IMR-90 (cell line): ENCODE data around the gene HDHD2. TPM values are rescaled to one million over a fixed set of nuclear protein-coding genes. Genes with fewer than 3 reads are reported as not detected.

ENCODE experiments used
- ATAC-seq: fragments of 200-7000 bp; cut with Tn5 transposase; 2 replicates; pipeline ENCODE4 v1.9.1; 2020; ENCODE audit warnings: low read depth, mild to moderate bottlenecking, moderate library complexity
- BruUV-seq: library from RNA; stranded (reverse); fragments of 400-500 nt; replicated peaks from 2 replicates; lab custom pipeline; 2021; lab: Mats Ljungman, UMichigan
- CTCF ChIA-PET: fragments of 300-600 bp; formaldehyde crosslinking; extraction: SDS; loops from one replicate; lab custom pipeline; 2021; ENCODE audit warnings: antibody characterized with exemption; lab: Yijun Ruan, JAX
- POLR2A ChIA-PET: fragments of 300-600 bp; sonication (Branson Sonifier 250); formaldehyde crosslinking; loops from one replicate; lab custom pipeline; 2022; ENCODE audit warnings: antibody characterized with exemption; ENCODE audit not compliant: unreplicated experiment; lab: Charles Lee
- DNase-seq: peaks from one replicate; pipeline ENCODE4 v3.0.0; 2013
- H2AFZ ChIP-seq: replicated peaks from 2 replicates; pipeline ENCODE3; 2013; ENCODE audit warnings: low read length, mild to moderate bottlenecking; ENCODE audit not compliant: poor library complexity
- H2AK5ac ChIP-seq: 2 replicates; pipeline ENCODE4 v1.6.1; 2013; ENCODE audit warnings: low read depth, low read length, inconsistent platforms
- H2AK9ac ChIP-seq: replicated peaks from 2 replicates; pipeline ENCODE3; 2013; ENCODE audit warnings: mild to moderate bottlenecking, low read depth, low read length, moderate library complexity; ENCODE audit not compliant: poor library complexity
- H2BK120ac ChIP-seq: 2 replicates; pipeline ENCODE4 v1.6.1; 2013; ENCODE audit warnings: low read depth, low read length, inconsistent platforms
- H2BK15ac ChIP-seq: 3 replicates; pipeline ENCODE4 v1.6.1; 2013; ENCODE audit warnings: low read depth, low read length, inconsistent platforms
- H2BK20ac ChIP-seq: 2 replicates; pipeline ENCODE4 v1.6.1; 2013; ENCODE audit warnings: low read depth, mild to moderate bottlenecking, inconsistent platforms, low read length, moderate library complexity
- H2BK5ac ChIP-seq: 2 replicates; pipeline ENCODE4 v1.6.1; 2013; ENCODE audit warnings: mild to moderate bottlenecking, low read depth, low read length, inconsistent platforms; ENCODE audit not compliant: poor library complexity, severe bottlenecking
- H3K14ac ChIP-seq: replicated peaks from 2 replicates; pipeline ENCODE4 v1.6.1; 2013; ENCODE audit warnings: low read depth, low read length, inconsistent platforms
- H3K18ac ChIP-seq: 2 replicates; pipeline ENCODE4 v1.6.1; 2013; ENCODE audit warnings: low read depth, low read length, control low read depth
- H3K23ac ChIP-seq: 2 replicates; pipeline ENCODE4 v1.6.1; 2013; ENCODE audit warnings: low read depth, low read length, inconsistent platforms
- H3K27ac ChIP-seq: 2 replicates; pipeline ENCODE4 v1.5.1; 2013; ENCODE audit warnings: mild to moderate bottlenecking, control low read depth, low read length; ENCODE audit not compliant: insufficient read depth
- H3K27me3 ChIP-seq: 2 replicates; pipeline ENCODE4 v1.6.1; 2013; ENCODE audit warnings: low read length; ENCODE audit not compliant: control insufficient read depth, insufficient read depth
- H3K36me3 ChIP-seq: 2 replicates; pipeline ENCODE4 v1.6.1; 2013; ENCODE audit warnings: low read length, mixed read lengths; ENCODE audit not compliant: control insufficient read depth, insufficient read depth
- H3K4ac ChIP-seq: 2 replicates; pipeline ENCODE4 v1.6.1; 2013; ENCODE audit warnings: low read depth, low read length, inconsistent platforms
- H3K4me1 ChIP-seq: 2 replicates; pipeline ENCODE4 v1.6.1; 2013; ENCODE audit warnings: low read length, mixed read lengths; ENCODE audit not compliant: control insufficient read depth, insufficient read depth
- H3K4me2 ChIP-seq: 2 replicates; pipeline ENCODE4 v1.6.1; 2013; ENCODE audit warnings: low read depth, mild to moderate bottlenecking, control low read depth, low read length, moderate library complexity
- H3K4me3 ChIP-seq: 2 replicates; pipeline ENCODE4 v1.5.1; 2013; ENCODE audit warnings: low read depth, mild to moderate bottlenecking, control low read depth, low read length, moderate library complexity; ENCODE audit not compliant: insufficient read depth
- H3K56ac ChIP-seq: 2 replicates; pipeline ENCODE4 v1.6.1; 2013; ENCODE audit warnings: low read length, inconsistent platforms; ENCODE audit not compliant: insufficient read depth; ENCODE audit errors: extremely low read depth
- H3K79me1 ChIP-seq, 2 experiments: 2 replicates each; pipeline ENCODE4 v1.6.1; 2013; ENCODE audit warnings: low read length in 2 of 2, inconsistent platforms in 1 of 2, low read depth in 1 of 2
- H3K9ac ChIP-seq: 2 replicates; pipeline ENCODE4 v1.6.1; 2013; ENCODE audit warnings: low read depth, low read length, control low read depth
- H3K9me1 ChIP-seq: 2 replicates; pipeline ENCODE4 v1.6.1; 2013; ENCODE audit warnings: low read length, inconsistent platforms; ENCODE audit not compliant: insufficient read depth
- H3K9me3 ChIP-seq: 2 replicates; pipeline ENCODE4 v1.6.1; 2013; ENCODE audit warnings: low read length; ENCODE audit not compliant: control insufficient read depth, insufficient read depth
- H4K20me1 ChIP-seq: 2 replicates; pipeline ENCODE4 v1.6.1; 2013; ENCODE audit warnings: low read length, inconsistent platforms; ENCODE audit not compliant: insufficient read depth
- H4K5ac ChIP-seq: 2 replicates; pipeline ENCODE4 v1.6.1; 2013; ENCODE audit warnings: mild to moderate bottlenecking, low read depth, low read length, control low read depth
- H4K8ac ChIP-seq, 2 experiments: 2 replicates each; pipeline ENCODE4 v1.6.1; 2013; ENCODE audit warnings: low read depth in 2 of 2, low read length in 2 of 2, control low read depth in 1 of 2, inconsistent platforms in 1 of 2
- H4K91ac ChIP-seq: 2 replicates; pipeline ENCODE4 v1.6.1; 2013; ENCODE audit warnings: low read depth, low read length, inconsistent platforms; ENCODE audit not compliant: insufficient read depth
- BHLHE40 ChIP-seq: fragments of 150-350 bp; IDR thresholded peaks from 2 replicates; pipeline ENCODE4 v1.6.1; 2016; ENCODE audit warnings: mild to moderate bottlenecking, low read depth, low read length
- CEBPB ChIP-seq: IDR thresholded peaks from 2 replicates; pipeline ENCODE4 v1.6.1; 2012; ENCODE audit warnings: low read depth, low read length, improper control_type of control experiment
- FOS ChIP-seq: fragments of 150-350 bp; IDR thresholded peaks from 2 replicates; pipeline ENCODE4 v1.6.1; 2016; ENCODE audit warnings: low read depth, low read length
- RFX5 ChIP-seq: IDR thresholded peaks from 2 replicates; pipeline ENCODE4 v1.8.0; 2012; ENCODE audit warnings: low read depth, mild to moderate bottlenecking, low read length, moderate library complexity
- WGBS, 2 experiments: methylation state at CpG; one replicate each; pipeline versions ENCODE4 v1.1.5 to v1.1.7; 2013; ENCODE audit warnings: missing lambda C conversion rate in 2 of 2; ENCODE audit not compliant: insufficient read length in 1 of 2; ENCODE audit errors: extremely low coverage in 2 of 2; 5-methylcytosine and 5-hydroxymethylcytosine counted together
- dilution Hi-C: fragments of 300-500 bp; cut with HindIII; formaldehyde crosslinking; loops from one replicate; pipeline ENCODE4 v1.14.3; 2018; ENCODE audit warnings: low sequenced_read_pairs; ENCODE audit not compliant: unreplicated experiment
- in situ Hi-C: fragments of 300-500 bp; cut with MboI; formaldehyde crosslinking; loops from 3 replicates; pipeline ENCODE4 v1.14.3; 2019; ENCODE audit warnings: low sequenced_read_pairs, inconsistent platforms, mixed read lengths
- intact Hi-C: fragments of 100-400 bp; cut with micrococcal nuclease; formaldehyde crosslinking; loops from 2 replicates; pipeline ENCODE4 v1.10.0; 2022
- polyA plus RNA-seq, 3 experiments: library from polyadenylated mRNA; depleted of rRNA; stranded (reverse); fragments of >200 nt; gene quantifications; 2 replicates each; pipeline ENCODE4 v1.2.3, GENCODE V29; 2012; ENCODE audit warnings: low replicate concordance in 1 of 3
- total RNA-seq: library from RNA; depleted of rRNA; stranded (reverse); fragments of >200 nt; gene quantifications from 2 replicates; pipeline ENCODE4 v1.2.3, GENCODE V29; 2012
- TF ChIP-seq, protein P1 (sequence below): conservative IDR thresholded peaks from 2 replicates; pipeline ENCODE4 v1.5.1; 2012; ENCODE audit warnings: mild to moderate bottlenecking, low read depth, low read length, improper control_type of control experiment

The HDHD2 gene
- total and polyA plus RNA-seq, 2 of the 4 experiments (the other 2 are of a cell fraction): 7.2 to 18.6 TPM

DNA sequence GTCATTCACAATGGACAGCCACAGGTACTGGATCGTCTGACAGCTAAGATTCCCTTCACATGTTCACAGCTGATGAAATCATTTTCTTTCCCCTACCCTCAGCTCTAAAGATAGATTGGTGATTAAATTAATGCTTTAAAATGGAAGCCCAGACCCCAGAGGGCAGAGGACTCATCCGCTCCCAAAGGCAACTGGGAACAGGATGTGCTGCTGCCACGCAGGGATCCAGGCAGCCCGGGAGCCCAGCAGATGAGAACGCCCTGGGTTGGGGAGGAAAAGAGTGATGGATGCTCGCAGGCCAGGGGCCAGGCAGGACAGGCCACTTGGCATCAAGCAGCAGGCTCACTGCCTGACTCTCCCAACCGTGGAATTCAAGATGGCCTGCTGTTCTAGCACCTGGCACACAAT is 41.3 kb downstream of the HDHD2 start:
- Histone ChIP-seq H4K20me1 (no peaks in the 10 kb centered on the region), H3K9me1 (no peaks in the 10 kb centered on the region), H3K9me3 (no peaks in the 10 kb centered on the region), H4K5ac (no peak overlapping the region), H3K14ac (no peak overlapping the region), H3K4ac (no peak overlapping the region), H2AFZ (no peak overlapping the region), H2BK5ac (no peak overlapping the region), H2AK9ac (no peak overlapping the region), H3K18ac (no peak overlapping the region), H4K91ac (no peak overlapping the region), H3K4me2 (no peak overlapping the region), H2BK20ac (no peak overlapping the region), H3K56ac (no peak overlapping the region), H3K36me3 (peaks cover 24% of the 10 kb centered on the region), H2BK120ac (no peak overlapping the region), H3K27me3 (no peaks in the 10 kb centered on the region), H2AK5ac (no peak overlapping the region), H3K27ac (no peak overlapping the region), H3K4me1 (no peaks in the 10 kb centered on the region), H3K79me1 (no peaks in the 10 kb centered on the region), H3K4me3 (no peak overlapping the region), H3K23ac (no peak overlapping the region), H2BK15ac (no peak overlapping the region), H4K8ac (no peak overlapping the region), H3K9ac (no peak overlapping the region)
- DNase-seq (no peak), ATAC-seq (no peak)
- dilution Hi-C loops (no loop called here), in situ Hi-C loops (no loop called here), intact Hi-C loops (no loop called here)
- POLR2A ChIA-PET: no interaction called here
- CTCF ChIA-PET: no interaction called here
- TF ChIP-seq FOS (no peak), CEBPB (no peak), RFX5 (no peak), BHLHE40 (no peak)
- TF ChIP-seq, protein P1, sequence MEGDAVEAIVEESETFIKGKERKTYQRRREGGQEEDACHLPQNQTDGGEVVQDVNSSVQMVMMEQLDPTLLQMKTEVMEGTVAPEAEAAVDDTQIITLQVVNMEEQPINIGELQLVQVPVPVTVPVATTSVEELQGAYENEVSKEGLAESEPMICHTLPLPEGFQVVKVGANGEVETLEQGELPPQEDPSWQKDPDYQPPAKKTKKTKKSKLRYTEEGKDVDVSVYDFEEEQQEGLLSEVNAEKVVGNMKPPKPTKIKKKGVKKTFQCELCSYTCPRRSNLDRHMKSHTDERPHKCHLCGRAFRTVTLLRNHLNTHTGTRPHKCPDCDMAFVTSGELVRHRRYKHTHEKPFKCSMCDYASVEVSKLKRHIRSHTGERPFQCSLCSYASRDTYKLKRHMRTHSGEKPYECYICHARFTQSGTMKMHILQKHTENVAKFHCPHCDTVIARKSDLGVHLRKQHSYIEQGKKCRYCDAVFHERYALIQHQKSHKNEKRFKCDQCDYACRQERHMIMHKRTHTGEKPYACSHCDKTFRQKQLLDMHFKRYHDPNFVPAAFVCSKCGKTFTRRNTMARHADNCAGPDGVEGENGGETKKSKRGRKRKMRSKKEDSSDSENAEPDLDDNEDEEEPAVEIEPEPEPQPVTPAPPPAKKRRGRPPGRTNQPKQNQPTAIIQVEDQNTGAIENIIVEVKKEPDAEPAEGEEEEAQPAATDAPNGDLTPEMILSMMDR: no peak
- BruUV-seq: no TSS peak
- no CpG with 5 or more reads among the region's 7 CpGs for WGBS, 2 experiments
